Testis (tissue), 2 donors: ENCODE measurements around the gene MYBBP1A.

Experiments
- CTCF ChIP-seq, 3 experiments: fragments of 450-650 bp in 2 of 3; fragments of 200-600 bp in 1 of 3; sonication (generic) in 1 of 3; IDR thresholded peaks; one replicate each; pipeline ENCODE4 v1.5.1; 2016 to 2019; ENCODE audit warnings: antibody characterized with exemption in 3 of 3, mild to moderate bottlenecking in 2 of 3, moderate library complexity in 1 of 3
- POLR2A ChIP-seq: fragments of 450-650 bp; IDR thresholded peaks from one replicate; pipeline ENCODE4 v1.6.1; 2017; ENCODE audit warnings: antibody characterized with exemption, mild to moderate bottlenecking, moderate library complexity

- no peak for TF ChIP-seq POLR2A
- no peak for TF ChIP-seq CTCF (IDR thresholded peaks at IDR 0.05)
Observed at GRCh38 chr17:4542726-4543191, 12.4 kb downstream of the MYBBP1A start.
